Coronary artery (tissue), 2 donors: Measurements from ENCODE around the gene SLC32A1.

ENCODE experiments used
- DNase-seq: peaks from one replicate; pipeline ENCODE4 v3.0.0-alpha.2; 2017; ENCODE audit warnings: low spot score
- H3K27ac ChIP-seq, 2 donors: fragments of 200-600 bp; sonication (generic); one replicate each; pipeline ENCODE4 v1.5.1; 2016 to 2019
- H3K4me3 ChIP-seq: fragments of 200-600 bp; sonication (generic); 2 replicates; pipeline ENCODE4 v1.5.1; 2016; ENCODE audit warnings: mild to moderate bottlenecking, moderate library complexity
- CTCF ChIP-seq: fragments of 200-600 bp; sonication (generic); IDR thresholded peaks from one replicate; pipeline ENCODE4 v1.5.1; 2019; ENCODE audit warnings: antibody characterized with exemption

The SLC32A1 gene

GRCh38 chr20:38729767-38730166 is 5.5 kb downstream of the SLC32A1 start:
- TF ChIP-seq CTCF, result no peak
- H3K27ac ChIP-seq, result no peak overlapping the region
- DNase-seq, result no peak
- no peak overlapping the region for H3K4me3 ChIP-seq

- DNase-seq, result no peak
- H3K4me3 ChIP-seq, result peak overlapping the region; percentile 66
Measured at GRCh38 chr20:38730167-38730988, 6.1 kb downstream of the SLC32A1 start.

GRCh38 chr20:38730989-38731737 is 6.9 kb downstream of the SLC32A1 start:
- TF ChIP-seq CTCF, result peak; percentile 95
- peak overlapping the region; percentile 66 for H3K4me3 ChIP-seq
- no peak overlapping the region for H3K27ac ChIP-seq
- DNase-seq, result no peak

More at GRCh38 chr20:38730167-38730988, 6.1 kb downstream of the SLC32A1 start:
- no peak overlapping the region for H3K27ac ChIP-seq
- no peak for TF ChIP-seq CTCF

- no peak for TF ChIP-seq CTCF
- H3K4me3 ChIP-seq, result peak overlapping the region; percentile 66
- no peak for DNase-seq
- no peak overlapping the region for H3K27ac ChIP-seq
Measured at GRCh38 chr20:38731738-38732113, 7.4 kb downstream of the SLC32A1 start.

GRCh38 chr20:38732981-38733380 is 8.7 kb downstream of the SLC32A1 start:
- TF ChIP-seq CTCF, result no peak
- Histone ChIP-seq H3K27ac (no peak overlapping the region), H3K4me3 (no peak overlapping the region)
- DNase-seq, result no peak

GRCh38 chr20:38735172-38735571 is 10.9 kb downstream of the SLC32A1 start:
- no peak for TF ChIP-seq CTCF
- H3K4me3 ChIP-seq, result no peak overlapping the region
- H3K27ac ChIP-seq, result no peak overlapping the region
- no peak for DNase-seq
